PC-3 (cell line): ENCODE measurements around the gene SPATS2. TPM values are rescaled to one million over a fixed set of nuclear protein-coding genes. Genes with fewer than 3 reads are reported as not detected.

ENCODE experiments used
- ATAC-seq: fragments of 200-7000 bp; cut with Tn5 transposase; 2 replicates; pipeline ENCODE4 v1.9.1; 2020; ENCODE audit warnings: mild to moderate bottlenecking, moderate library complexity
- BruUV-seq: library from RNA; stranded (reverse); fragments of 400-500 nt; replicated peaks from 2 replicates; lab custom pipeline; 2021; lab: Mats Ljungman, UMichigan
- CTCF ChIA-PET: fragments of 300-600 bp; sonication (Branson Sonifier 250); formaldehyde crosslinking; loops from one replicate; lab custom pipeline; 2022; ENCODE audit warnings: antibody characterized with exemption; lab: Charles Lee
- POLR2A ChIA-PET: fragments of 300-600 bp; sonication (Branson Sonifier 250); formaldehyde crosslinking; loops from one replicate; lab custom pipeline; 2022; ENCODE audit warnings: antibody characterized with exemption; ENCODE audit not compliant: unreplicated experiment; lab: Charles Lee
- DNase-seq: peaks from one replicate; pipeline ENCODE4 v3.0.0-alpha.2; 2015
- H2AFZ ChIP-seq: fragments of 300-600 bp; sonication (generic); 2 replicates; pipeline ENCODE4 v1.6.0; 2016; ENCODE audit warnings: antibody characterized with exemption, low read length
- H3F3A ChIP-seq: fragments of 300-600 bp; sonication (generic); one replicate; pipeline ENCODE4 v1.6.0; 2017; ENCODE audit warnings: antibody characterized with exemption, low read length, control low read depth, mild to moderate bottlenecking; ENCODE audit not compliant: unreplicated experiment
- H3K27ac ChIP-seq: fragments of 300-600 bp; sonication (generic); 2 replicates; pipeline ENCODE4 v1.5.1; 2016; ENCODE audit warnings: mild to moderate bottlenecking, low read length
- H3K27me3 ChIP-seq: fragments of 300-600 bp; sonication (generic); 2 replicates; pipeline ENCODE4 v1.6.1; 2016; ENCODE audit warnings: low read length, mixed read lengths
- H3K36me3 ChIP-seq: fragments of 300-600 bp; sonication (generic); 2 replicates; pipeline ENCODE4 v1.6.1; 2016; ENCODE audit warnings: low read depth, mixed run types, low read length, mixed read lengths
- H3K4me1 ChIP-seq: fragments of 300-600 bp; sonication (generic); 2 replicates; pipeline ENCODE4 v1.5.1; 2016; ENCODE audit warnings: low read length; ENCODE audit not compliant: insufficient read depth
- H3K4me2 ChIP-seq: fragments of 300-600 bp; sonication (generic); 2 replicates; pipeline ENCODE4 v1.6.0; 2016; ENCODE audit warnings: low read length
- H3K4me3 ChIP-seq: fragments of 300-600 bp; sonication (generic); 2 replicates; pipeline ENCODE4 v1.5.1; 2016; ENCODE audit warnings: mild to moderate bottlenecking, low read length, mixed read lengths
- H3K79me2 ChIP-seq: fragments of 300-600 bp; sonication (generic); 2 replicates; pipeline ENCODE4 v1.6.1; 2017; ENCODE audit warnings: low read length, mixed read lengths
- H3K9ac ChIP-seq: fragments of 300-600 bp; sonication (generic); 2 replicates; pipeline ENCODE4 v1.6.0; 2016; ENCODE audit warnings: mild to moderate bottlenecking, low read length
- H3K9me2 ChIP-seq: fragments of 300-600 bp; sonication (generic); replicated peaks from 2 replicates; pipeline ENCODE4 v1.6.1; 2016; ENCODE audit warnings: mixed run types, low read length, mixed read lengths
- H3K9me3 ChIP-seq: fragments of 300-600 bp; sonication (generic); 2 replicates; pipeline ENCODE4 v1.6.1; 2016; ENCODE audit warnings: low read length, mixed read lengths
- H4K20me1 ChIP-seq: fragments of 300-600 bp; sonication (generic); 2 replicates; pipeline ENCODE4 v1.6.1; 2016; ENCODE audit warnings: low read length, mixed read lengths
- EZH2 ChIP-seq: fragments of 300-600 bp; sonication (generic); IDR thresholded peaks from one replicate; pipeline ENCODE4 v1.6.1; 2017; ENCODE audit warnings: antibody characterized with exemption, mild to moderate bottlenecking, low read length; ENCODE audit not compliant: unreplicated experiment
- EZH2phosphoT487 ChIP-seq: fragments of 300-600 bp; sonication (generic); IDR thresholded peaks from 2 replicates; pipeline ENCODE4 v1.6.1; 2018; ENCODE audit warnings: mild to moderate bottlenecking, antibody characterized with exemption, low read length, borderline replicate concordance
- intact Hi-C: fragments of 100-400 bp; cut with micrococcal nuclease; formaldehyde crosslinking; loops from 2 replicates; pipeline ENCODE4 v1.9.0; 2023
- total RNA-seq: library from RNA; depleted of rRNA; stranded (reverse); fragments of >200 nt; gene quantifications from 2 replicates; pipeline ENCODE4 v1.2.3, GENCODE V29; 2014
- TF ChIP-seq, protein P1 (sequence below): fragments of 300-600 bp; sonication (generic); conservative IDR thresholded peaks from 2 replicates; pipeline ENCODE4 v1.5.1; 2017; ENCODE audit warnings: antibody characterized with exemption, low read depth, mild to moderate bottlenecking, low read length

Gene SPATS2
- total RNA-seq, 1 experiment from 2014 or later = 27.0 TPM

- TF ChIP-seq EZH2 = no peak
- TF ChIP-seq EZH2phosphoT487 = no peak
- TF ChIP-seq, protein P1, sequence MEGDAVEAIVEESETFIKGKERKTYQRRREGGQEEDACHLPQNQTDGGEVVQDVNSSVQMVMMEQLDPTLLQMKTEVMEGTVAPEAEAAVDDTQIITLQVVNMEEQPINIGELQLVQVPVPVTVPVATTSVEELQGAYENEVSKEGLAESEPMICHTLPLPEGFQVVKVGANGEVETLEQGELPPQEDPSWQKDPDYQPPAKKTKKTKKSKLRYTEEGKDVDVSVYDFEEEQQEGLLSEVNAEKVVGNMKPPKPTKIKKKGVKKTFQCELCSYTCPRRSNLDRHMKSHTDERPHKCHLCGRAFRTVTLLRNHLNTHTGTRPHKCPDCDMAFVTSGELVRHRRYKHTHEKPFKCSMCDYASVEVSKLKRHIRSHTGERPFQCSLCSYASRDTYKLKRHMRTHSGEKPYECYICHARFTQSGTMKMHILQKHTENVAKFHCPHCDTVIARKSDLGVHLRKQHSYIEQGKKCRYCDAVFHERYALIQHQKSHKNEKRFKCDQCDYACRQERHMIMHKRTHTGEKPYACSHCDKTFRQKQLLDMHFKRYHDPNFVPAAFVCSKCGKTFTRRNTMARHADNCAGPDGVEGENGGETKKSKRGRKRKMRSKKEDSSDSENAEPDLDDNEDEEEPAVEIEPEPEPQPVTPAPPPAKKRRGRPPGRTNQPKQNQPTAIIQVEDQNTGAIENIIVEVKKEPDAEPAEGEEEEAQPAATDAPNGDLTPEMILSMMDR = no peak
- H2AFZ ChIP-seq = no peak overlapping the region
- H3F3A ChIP-seq = no peaks in the 10 kb centered on the region
- ChIA-PET CTCF (interaction anchor here (0.6 kb wide), 1 partner anchor 34 kb away, joined by 3 read pairs; no protein-coding TSS in a partner anchor), POLR2A (no interaction called here)
- H3K9ac ChIP-seq = no peak overlapping the region
- no peak overlapping the region for H3K4me2 ChIP-seq
- no TSS peak for BruUV-seq
- H3K27ac ChIP-seq = no peak overlapping the region
- peaks cover 5% of the 10 kb centered on the region; the same call in 1 of the 2 replicates for H3K79me2 ChIP-seq
- ATAC-seq = no peak
- intact Hi-C loops = no loop called here
- no peaks in the 10 kb centered on the region for H3K9me3 ChIP-seq
- peaks cover 7% of the 10 kb centered on the region for H3K4me1 ChIP-seq
- no peak for DNase-seq
- no peaks in the 10 kb centered on the region for H3K36me3 ChIP-seq
- no peaks in the 10 kb centered on the region for H3K27me3 ChIP-seq
- no peaks in the 10 kb centered on the region for H3K9me2 ChIP-seq
- H3K4me3 ChIP-seq = no peak overlapping the region
- H4K20me1 ChIP-seq = no peaks in the 10 kb centered on the region
Measured at GRCh38 chr12:49476091-49476490, 108.8 kb downstream of the SPATS2 start.

DNA sequence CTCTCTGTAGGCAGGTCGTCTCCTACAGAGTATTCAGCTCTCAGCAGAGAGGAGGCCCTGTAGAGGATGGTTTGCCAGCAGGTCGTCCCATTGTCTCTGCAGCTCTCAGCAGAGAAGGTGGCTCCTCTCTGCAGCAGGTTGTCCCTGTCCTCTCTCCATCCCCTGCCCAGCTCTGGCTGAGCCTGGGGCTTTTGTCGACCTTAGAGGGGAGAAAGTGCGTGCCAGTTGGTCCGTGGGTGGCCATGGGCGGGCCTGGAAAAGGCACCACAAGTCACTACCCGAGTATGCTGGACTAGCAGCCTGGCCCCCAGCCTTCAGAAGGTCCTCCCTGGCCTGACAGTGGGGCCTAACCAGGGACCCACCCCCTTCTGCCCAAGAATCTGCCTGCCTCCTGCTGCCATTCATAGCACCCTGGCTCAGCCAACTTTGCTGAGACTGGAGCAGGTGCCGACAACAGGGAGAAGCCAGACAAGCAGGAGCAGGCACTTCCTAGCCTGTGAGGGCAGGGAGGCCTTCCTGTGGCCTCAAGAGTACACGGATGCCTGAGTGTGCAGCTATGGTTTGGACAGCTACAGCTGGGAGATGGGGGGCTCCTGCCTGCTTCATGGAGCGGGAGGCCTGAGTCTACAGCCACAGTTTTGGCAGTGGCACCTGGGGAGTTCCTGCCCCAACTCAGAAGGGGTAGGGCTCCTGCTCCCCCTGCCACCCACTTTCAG lies 111.8 kb downstream of the SPATS2 start:
- no peak overlapping the region for H3K9ac ChIP-seq
- no peak overlapping the region for H3K27ac ChIP-seq
- DNase-seq = no peak
- intact Hi-C loops = no loop called here
- no peak overlapping the region for H2AFZ ChIP-seq
- peaks cover 23% of the 10 kb centered on the region for H3K4me1 ChIP-seq
- no peaks in the 10 kb centered on the region for H3K9me2 ChIP-seq
- peaks cover 5% of the 10 kb centered on the region; the same call in 1 of the 2 replicates for H3K79me2 ChIP-seq
- no TSS peak for BruUV-seq
- H3F3A ChIP-seq = no peaks in the 10 kb centered on the region
- no peaks in the 10 kb centered on the region; the same call in 1 of the 2 replicates for H3K36me3 ChIP-seq
- no peaks in the 10 kb centered on the region for H3K27me3 ChIP-seq
- no peak overlapping the region for H3K4me3 ChIP-seq
- no peak for ATAC-seq
- H4K20me1 ChIP-seq = no peaks in the 10 kb centered on the region
- TF ChIP-seq, protein P1 = no peak
- TF ChIP-seq EZH2phosphoT487 (no peak), EZH2 (no peak)
- H3K4me2 ChIP-seq = no peak overlapping the region
- POLR2A ChIA-PET = no interaction called here
- CTCF ChIA-PET = no interaction called here
- no peaks in the 10 kb centered on the region for H3K9me3 ChIP-seq
